IPS DF 6.9 (cell line): ENCODE data around the gene ACTL9.

ENCODE experiments used
- DNase-seq: peaks from one replicate; pipeline ENCODE4 v3.0.0-alpha.2; 2013; ENCODE audit warnings: low read depth, low spot score
- H3K27ac ChIP-seq: one replicate; pipeline ENCODE4 v1.5.1; 2013; ENCODE audit warnings: low read length, control low read depth
- H3K27me3 ChIP-seq: 2 replicates; pipeline ENCODE4 v1.6.1; 2013; ENCODE audit warnings: mild to moderate bottlenecking, low read length; ENCODE audit not compliant: control insufficient read depth, insufficient read depth
- H3K36me3 ChIP-seq: 2 replicates; pipeline ENCODE4 v1.6.1; 2013; ENCODE audit warnings: low read length; ENCODE audit not compliant: control insufficient read depth, insufficient read depth
- H3K4me1 ChIP-seq: 2 replicates; pipeline ENCODE4 v1.6.1; 2013; ENCODE audit warnings: low read length; ENCODE audit not compliant: control insufficient read depth, insufficient read depth
- H3K4me3 ChIP-seq: 2 replicates; pipeline ENCODE4 v1.5.1; 2013; ENCODE audit warnings: mild to moderate bottlenecking, low read length
- H3K9me3 ChIP-seq: 2 replicates; pipeline ENCODE4 v1.6.1; 2013; ENCODE audit warnings: low read length, inconsistent platforms; ENCODE audit not compliant: control insufficient read depth, insufficient read depth
- WGBS: extraction: QIAGEN DNeasy Blood & Tissue Kit; methylation state at CpG from one replicate; pipeline ENCODE4 v1.1.7; 2013; ENCODE audit warnings: mixed read lengths, missing lambda C conversion rate; ENCODE audit not compliant: insufficient read length, insufficient coverage; 5-methylcytosine and 5-hydroxymethylcytosine counted together

ACTL9 gene

DNA sequence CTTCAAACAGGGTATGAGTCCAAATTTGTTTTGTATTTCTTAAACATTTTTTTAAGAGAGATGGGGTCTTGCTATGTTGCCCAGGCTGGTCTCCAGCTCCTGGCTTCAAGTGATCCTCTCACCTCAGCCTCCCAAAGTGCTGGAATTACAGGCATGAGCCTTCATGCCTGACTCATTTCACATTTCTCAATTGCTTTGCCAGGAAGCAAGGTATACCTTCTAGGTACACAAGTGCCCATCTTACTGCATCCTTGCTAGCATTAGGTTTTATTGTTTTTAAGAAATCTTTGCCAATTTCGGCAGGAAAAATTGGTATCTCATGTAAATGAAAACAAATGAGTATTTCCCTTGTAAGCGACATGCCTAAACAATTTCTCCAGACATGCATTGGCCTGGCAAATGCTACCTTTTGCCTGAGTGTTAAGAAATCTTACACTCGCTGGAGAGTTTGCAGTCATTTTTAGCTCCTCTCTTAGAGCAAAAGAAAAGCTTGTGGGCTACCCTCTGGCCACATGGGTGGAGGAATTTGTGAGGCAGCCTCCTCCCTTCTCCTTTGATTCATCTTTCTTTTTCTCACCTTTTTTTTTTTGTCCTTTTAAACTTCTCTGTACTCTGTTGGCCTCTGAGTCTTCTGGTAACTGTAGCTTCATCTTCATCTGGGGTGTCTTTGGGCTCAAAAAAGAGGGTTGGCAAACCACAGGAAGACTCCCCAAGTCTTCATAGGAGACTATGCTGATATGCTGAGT, 33.0 kb downstream of the ACTL9 start:
- Histone ChIP-seq H3K4me1 (no peaks in the 10 kb centered on the region), H3K9me3 (no peaks in the 10 kb centered on the region), H3K27ac (no peak overlapping the region), H3K36me3 (no peaks in the 10 kb centered on the region), H3K27me3 (no peaks in the 10 kb centered on the region; the same call in 1 of the 2 replicates), H3K4me3 (no peak overlapping the region)
- WGBS: no CpG with 5 or more reads among the region's 3 CpGs
- DNase-seq: no peak

DNA sequence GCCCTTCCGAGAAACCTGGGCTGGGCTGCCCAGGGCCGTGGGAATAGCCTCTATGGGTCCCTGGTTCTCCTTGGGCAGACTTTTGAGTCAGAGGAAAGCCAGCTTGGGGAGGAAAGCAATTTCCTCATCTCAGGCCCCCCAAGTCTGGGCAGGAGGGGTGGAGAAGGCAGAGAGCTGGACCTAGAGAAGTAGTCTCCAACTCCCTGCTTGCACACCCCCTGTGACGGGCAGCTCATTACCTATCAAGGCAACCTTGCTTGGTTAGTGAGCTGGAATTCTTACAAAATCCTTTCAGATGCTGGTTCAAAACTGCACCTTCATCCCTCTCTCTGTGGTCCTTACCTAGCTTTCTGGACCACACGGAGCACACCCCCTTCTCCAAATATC, 33.9 kb downstream of the ACTL9 start:
- H3K27ac ChIP-seq: no peak overlapping the region
- DNase-seq: no peak
- WGBS: no CpG with 5 or more reads among the region's 4 CpGs

DNA sequence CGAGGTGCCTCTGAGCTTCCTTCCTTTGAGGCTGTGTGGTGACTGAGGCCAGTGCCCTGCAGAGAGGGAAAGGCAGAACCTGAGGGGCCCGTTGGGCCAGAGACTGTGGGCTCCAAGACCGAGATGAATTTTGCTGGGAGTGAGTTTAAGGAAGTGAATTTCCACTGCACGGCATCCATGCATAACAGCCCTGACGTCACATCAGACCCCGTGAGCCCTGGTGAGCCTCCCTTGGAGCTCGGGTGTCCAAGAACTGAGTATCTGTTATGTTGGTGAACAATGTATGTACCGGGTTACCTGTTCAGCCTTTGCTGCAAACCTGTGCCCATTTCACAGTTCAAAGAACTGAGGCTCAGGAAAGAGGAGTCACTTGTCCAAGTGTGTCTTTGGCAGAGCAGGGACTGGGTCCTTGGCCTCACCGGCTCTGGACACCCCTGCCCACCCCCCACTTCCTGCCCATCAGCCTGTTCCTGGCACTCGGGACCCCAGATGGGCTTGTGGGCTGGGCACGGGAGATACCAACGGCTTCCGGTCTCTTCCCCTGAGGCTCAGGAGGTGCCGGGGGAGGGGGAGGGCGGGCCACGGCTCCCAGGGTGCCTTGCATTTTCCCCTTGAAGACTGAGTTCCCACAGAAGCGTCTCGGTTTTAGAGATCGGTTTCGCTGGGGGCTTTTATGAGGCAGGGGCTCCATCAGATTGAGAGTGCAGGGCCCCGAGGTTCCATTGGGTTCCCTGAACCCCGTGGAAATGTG, 34.5 kb downstream of the ACTL9 start:
- no peak for DNase-seq
- Histone ChIP-seq H3K4me3 (no peak overlapping the region), H3K4me1 (no peaks in the 10 kb centered on the region), H3K27me3 (no peaks in the 10 kb centered on the region; the same call in 1 of the 2 replicates), H3K27ac (no peak overlapping the region), H3K9me3 (no peaks in the 10 kb centered on the region), H3K36me3 (no peaks in the 10 kb centered on the region)
- no CpG with 5 or more reads among the region's 22 CpGs for WGBS

More for the DNA sequence above, 33.9 kb downstream of the ACTL9 start:
- H3K36me3 ChIP-seq: no peaks in the 10 kb centered on the region
- no peaks in the 10 kb centered on the region; the same call in 1 of the 2 replicates for H3K27me3 ChIP-seq
- no peaks in the 10 kb centered on the region for H3K9me3 ChIP-seq
- H3K4me1 ChIP-seq: no peaks in the 10 kb centered on the region
- H3K4me3 ChIP-seq: no peak overlapping the region

DNA sequence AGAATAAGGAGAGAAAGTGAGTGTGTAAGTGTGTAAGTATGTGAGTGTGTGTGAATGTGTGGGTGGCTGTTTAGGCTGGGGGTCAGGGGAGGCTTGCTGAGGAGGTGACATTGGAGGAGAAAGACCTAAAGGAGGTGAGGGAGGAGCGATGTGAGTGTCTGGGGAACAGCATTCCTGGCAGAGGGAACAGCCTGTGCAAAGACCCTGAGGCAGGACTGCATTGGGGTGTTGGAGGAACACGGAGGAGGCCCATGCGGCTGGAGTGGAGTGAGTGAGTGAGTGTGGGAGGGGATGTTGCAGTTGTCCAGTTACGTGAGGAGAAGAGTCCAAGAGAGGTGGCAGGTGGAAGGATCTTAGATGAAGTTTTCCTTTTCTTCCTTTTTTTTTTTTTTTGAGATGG, 36.3 kb downstream of the ACTL9 start:
- no peak overlapping the region for H3K27ac ChIP-seq
- no peaks in the 10 kb centered on the region for H3K4me1 ChIP-seq

DNA sequence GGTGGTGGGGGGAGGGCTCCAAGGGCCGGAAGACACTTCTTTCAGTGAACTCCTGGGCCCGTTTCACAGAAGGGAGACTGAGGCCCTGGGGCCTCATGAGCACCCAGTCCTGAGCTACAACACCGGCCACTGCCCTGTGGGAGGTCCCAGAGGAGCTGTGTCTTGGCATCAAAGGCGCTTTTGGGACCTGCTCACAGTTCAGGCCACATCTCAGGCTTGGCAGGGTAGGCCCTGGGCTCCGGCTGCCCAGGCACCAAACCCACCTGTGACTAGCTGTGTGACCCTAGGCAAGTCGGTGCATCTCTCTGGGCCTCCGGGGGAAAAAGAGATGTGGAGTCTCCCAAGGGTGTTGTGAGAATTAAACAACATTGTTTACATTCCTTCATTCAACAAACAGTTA, 38.7 kb downstream of the ACTL9 start:
- no CpG with 5 or more reads among the region's 7 CpGs for WGBS

More for the DNA sequence above, 36.3 kb downstream of the ACTL9 start:
- Histone ChIP-seq H3K4me3 (no peak overlapping the region), H3K36me3 (no peaks in the 10 kb centered on the region), H3K9me3 (no peaks in the 10 kb centered on the region), H3K27me3 (no peaks in the 10 kb centered on the region; the same call in 1 of the 2 replicates)
- WGBS: no CpG with 5 or more reads among the region's 4 CpGs
- no peak for DNase-seq

DNA sequence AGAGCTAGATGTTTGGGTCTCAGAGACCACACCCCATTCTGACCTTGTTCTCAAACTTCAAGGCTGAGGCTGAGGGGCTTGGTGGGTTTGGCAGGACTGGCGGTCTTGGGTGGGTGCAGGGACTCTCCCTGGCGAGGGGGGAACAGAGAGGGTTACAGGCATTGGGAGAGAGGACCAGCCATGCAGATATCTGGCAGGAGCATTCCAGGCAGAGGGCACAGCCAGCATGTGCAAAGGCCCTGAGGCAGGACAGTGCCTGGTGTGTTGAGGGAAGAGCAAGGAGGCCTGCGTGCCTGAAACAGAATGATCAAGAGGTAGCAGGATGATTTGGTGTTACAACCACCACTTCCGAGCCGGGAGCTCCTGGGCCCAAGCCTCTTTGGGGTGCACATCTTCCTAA, 40.7 kb downstream of the ACTL9 start:
- DNase-seq: no peak
- H3K36me3 ChIP-seq: no peaks in the 10 kb centered on the region
- H3K27ac ChIP-seq: no peak overlapping the region
- no CpG with 5 or more reads among the region's 5 CpGs for WGBS
- no peaks in the 10 kb centered on the region for H3K4me1 ChIP-seq
- H3K9me3 ChIP-seq: no peaks in the 10 kb centered on the region
- no peak overlapping the region for H3K4me3 ChIP-seq
- no peaks in the 10 kb centered on the region for H3K27me3 ChIP-seq

More for the DNA sequence above, 38.7 kb downstream of the ACTL9 start:
- no peaks in the 10 kb centered on the region for H3K4me1 ChIP-seq
- no peaks in the 10 kb centered on the region for H3K9me3 ChIP-seq
- DNase-seq: no peak
- no peak overlapping the region for H3K27ac ChIP-seq
- no peaks in the 10 kb centered on the region for H3K36me3 ChIP-seq
- H3K27me3 ChIP-seq: no peaks in the 10 kb centered on the region
- no peak overlapping the region for H3K4me3 ChIP-seq

DNA sequence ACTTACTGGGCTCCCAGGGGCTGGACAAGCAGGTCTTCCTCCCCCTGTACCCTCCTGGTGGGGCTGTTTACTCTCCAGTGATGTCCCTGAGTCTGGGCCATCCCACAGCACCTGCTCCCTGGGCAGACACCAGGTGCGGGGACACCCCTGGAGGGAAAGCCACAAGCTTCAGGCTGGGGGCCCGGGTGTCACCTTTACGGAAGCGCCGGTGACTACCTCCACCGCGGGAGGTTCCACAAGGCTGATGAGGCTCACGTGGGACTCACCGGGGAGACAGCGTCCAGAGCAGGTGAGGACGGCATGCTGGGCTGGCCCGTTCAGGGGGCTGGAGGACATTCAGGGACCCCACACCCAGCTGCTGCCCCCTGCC, 43.3 kb downstream of the ACTL9 start:
- H3K4me1 ChIP-seq: no peaks in the 10 kb centered on the region

DNA sequence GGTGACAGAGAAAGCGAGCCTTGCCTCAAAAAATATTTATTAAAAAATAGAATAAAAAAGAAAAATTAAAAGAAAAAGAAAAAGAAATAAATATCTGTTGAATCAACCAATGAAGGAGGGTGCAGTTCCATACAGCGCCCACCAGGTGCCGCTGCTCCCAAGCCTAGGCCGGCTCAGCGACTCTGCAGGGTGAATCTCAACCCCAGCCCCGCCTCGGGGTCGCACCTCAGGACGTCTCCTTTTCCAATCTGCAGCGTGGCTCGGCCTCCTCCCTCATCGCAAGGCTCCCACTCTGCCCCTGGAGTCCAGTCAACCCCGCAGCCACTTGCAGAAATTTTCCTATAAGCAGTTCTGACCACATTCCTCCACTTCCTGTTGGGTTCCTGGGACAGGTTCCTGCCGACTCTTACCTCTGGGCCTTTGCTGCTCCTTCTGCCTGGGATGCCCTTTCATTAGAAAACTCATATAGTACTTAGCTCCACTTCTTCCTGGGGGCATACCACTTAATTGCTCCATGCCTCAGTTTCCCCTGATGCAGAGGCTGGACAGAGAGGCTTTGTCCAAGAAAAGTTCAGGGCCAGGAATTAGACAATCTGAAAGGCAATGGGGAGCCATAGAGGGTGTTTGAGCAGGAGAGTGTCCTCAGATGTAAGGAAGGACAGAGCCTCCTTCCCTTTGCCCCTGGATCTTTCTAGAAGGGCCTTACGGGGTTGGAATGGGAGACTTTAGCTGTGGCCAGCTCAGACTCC, 43.8 kb downstream of the ACTL9 start:
- no peak overlapping the region for H3K4me3 ChIP-seq

More for the DNA sequence above, 43.3 kb downstream of the ACTL9 start:
- no peaks in the 10 kb centered on the region for H3K27me3 ChIP-seq
- H3K9me3 ChIP-seq: no peaks in the 10 kb centered on the region
- DNase-seq: no peak
- no peak overlapping the region for H3K27ac ChIP-seq
- no CpG with 5 or more reads among the region's 12 CpGs for WGBS
- no peaks in the 10 kb centered on the region for H3K36me3 ChIP-seq
- no peak overlapping the region for H3K4me3 ChIP-seq

DNA sequence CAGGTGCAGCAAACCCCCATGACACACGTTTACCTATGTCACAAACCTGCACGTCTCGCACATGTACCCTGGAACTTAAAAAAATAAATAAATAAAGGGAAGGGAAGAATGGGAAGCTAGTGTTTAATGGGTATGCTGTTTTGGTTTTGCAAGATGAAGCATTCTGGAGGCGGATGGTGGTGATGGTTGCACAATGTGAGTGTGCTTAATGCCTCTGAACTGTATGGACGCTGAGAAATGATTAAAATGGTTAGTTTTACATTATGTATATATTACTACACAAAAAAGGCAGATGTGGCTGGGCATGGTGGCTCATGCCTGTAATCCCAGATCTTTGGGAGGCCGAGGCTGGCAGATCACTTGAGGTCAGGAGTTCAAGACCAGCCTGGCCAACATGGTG, 50.4 kb downstream of the ACTL9 start:
- WGBS: no CpG with 5 or more reads among the region's 6 CpGs
- Histone ChIP-seq H3K36me3 (no peaks in the 10 kb centered on the region), H3K27ac (no peak overlapping the region), H3K4me3 (no peak overlapping the region), H3K4me1 (no peaks in the 10 kb centered on the region), H3K9me3 (no peaks in the 10 kb centered on the region), H3K27me3 (no peaks in the 10 kb centered on the region)
- DNase-seq: no peak

More for the DNA sequence above, 43.8 kb downstream of the ACTL9 start:
- DNase-seq: peak; percentile 47
- H3K27me3 ChIP-seq: no peaks in the 10 kb centered on the region
- H3K36me3 ChIP-seq: no peaks in the 10 kb centered on the region
- no peaks in the 10 kb centered on the region for H3K4me1 ChIP-seq
- no peak overlapping the region for H3K27ac ChIP-seq
- H3K9me3 ChIP-seq: no peaks in the 10 kb centered on the region
- WGBS: no CpG with 5 or more reads among the region's 15 CpGs
